CD4-positive, alpha-beta T cell treated with Interleukin-17A for 4 hours (primary cell): ENCODE results near the gene IL10.
"Not testable (repeated sequence)": the region's sequence is repeated elsewhere in the genome, so short reads cannot be mapped to it uniquely, and the experiment has no call there.

Experiments used
- DNase-seq: peaks from one replicate; pipeline ENCODE4 v3.0.0-alpha.2; 2020; ENCODE audit warnings: mixed read lengths

Gene IL10

DNA sequence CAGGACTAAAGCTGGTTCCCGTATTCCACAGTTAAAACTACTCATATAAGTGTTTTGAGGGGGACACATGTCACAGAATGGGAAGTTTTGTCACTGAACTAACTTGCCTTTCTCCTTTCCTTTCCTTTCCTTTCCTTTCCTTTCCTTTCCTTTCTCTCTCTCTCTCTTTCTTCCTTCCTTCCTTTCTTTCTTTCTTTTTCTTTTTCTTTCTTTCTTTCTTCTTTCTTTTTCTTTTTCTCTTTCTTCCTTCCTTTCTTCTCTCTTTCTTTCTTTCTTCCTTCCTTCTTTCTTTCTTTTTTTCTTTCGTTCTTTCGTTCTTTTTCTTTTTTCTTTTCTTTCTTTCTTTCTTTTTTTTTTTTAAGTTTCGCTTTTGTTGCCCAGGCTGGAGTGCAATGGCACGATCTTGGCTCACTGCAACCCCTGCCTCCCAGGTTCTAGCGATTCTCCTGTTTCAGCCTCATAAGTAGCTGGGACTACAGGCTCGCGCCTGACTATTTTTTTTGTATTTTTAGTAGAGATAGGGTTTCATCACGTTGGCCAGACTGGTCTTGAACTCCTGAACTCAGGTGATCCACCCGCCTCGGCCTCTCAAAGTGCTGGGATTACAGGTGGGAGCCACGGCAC is 9.4 kb downstream of the IL10 start:
- not testable (repeated sequence) for DNase-seq

DNA sequence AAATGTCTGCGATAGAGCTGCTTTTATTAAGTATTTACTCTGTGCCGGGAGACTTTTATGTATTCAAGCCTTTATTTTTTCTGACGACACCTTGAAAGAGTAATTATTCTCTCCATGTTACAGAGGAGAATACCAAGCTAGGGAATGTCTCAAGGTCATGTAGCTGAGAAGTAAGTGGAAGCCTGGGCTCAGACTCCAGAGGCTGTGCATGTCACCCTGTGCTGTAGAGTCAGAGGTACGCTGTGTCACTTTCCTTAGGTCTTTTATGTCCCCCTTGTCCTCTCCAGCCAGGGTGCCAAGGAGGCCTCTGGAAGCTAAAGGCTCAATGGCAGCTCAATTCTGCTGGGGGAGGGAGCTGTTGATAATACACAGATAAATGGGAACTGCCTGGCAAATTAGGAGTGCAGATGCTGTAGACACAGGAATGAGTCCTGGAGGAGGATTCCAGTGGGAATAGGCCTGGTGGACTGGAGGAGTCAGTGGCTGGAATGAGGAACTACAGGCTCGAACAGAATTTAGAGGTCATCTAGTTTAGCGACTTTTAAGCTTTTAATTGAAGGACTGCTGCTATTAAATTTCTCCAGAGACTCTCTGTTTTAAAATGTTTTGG is 11.0 kb downstream of the IL10 start:
- no peak for DNase-seq

GRCh38 chr1:206760590-206760989 is 11.7 kb downstream of the IL10 start:
- DNase-seq, result no peak

- DNase-seq, result peak; percentile 65
Measured at GRCh38 chr1:206757524-206758266, 14.6 kb downstream of the IL10 start.

DNA sequence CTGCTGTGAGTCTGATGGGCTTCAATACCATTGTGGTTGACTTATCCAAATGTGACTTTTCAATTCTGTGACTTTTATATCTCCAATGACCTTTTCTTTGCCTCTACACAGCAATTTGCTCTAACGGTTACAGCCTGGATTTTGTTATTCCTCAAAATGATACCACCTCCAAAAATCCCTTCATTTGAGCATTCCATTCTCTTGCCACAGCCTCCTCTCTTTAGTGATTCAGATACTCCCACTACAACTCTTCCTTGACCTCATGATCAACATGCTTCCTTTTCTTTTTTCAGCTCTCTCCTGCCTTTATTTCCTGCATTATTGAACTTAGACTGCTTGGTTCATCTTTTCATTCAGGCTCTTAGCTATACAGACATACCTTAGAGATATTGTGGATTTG is 18.3 kb downstream of the IL10 start:
- no peak for DNase-seq

- DNase-seq, result no peak
Measured at GRCh38 chr1:206753141-206753540, 19.2 kb downstream of the IL10 start.

DNA sequence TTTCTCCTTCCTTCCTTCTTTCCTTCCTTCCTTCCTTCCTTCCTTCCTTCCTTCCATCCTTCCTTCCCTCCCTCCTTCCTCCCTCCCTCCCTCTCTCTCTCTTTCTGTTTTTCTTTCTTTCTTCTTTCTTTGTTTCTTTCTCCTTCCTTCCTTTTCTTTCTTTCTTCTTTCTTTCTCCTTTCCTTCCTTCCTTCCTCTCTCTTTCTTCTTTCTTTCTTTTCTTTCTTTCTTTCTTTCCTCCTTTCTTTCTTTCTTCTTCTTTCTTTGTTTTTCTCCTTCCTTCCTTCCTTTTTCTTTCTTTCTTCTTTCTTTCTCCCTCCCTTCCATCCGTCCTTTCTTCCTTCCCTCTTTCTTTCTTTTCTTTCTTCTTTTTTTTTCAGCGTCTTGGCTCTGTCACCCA is 19.8 kb downstream of the IL10 start:
- DNase-seq, result no peak

DNA sequence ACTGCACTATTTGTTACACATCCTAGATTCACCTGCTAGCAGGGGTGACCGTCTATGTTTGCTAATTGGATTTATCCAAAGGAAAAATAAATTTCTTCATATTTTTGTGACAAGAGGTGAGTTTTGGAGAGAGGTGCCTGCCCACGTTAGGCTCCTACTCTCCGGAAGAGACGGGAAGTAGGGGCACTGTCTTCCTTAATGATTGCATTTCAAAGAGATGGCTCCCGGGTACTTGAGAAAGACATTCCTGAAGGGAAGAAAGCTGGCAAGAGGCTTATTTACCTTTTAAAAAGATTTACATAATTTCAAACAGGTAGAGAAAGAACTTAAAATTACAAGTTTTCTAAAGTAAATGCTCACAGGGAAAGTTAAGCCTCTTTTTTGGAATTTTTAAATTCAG is 20.4 kb downstream of the IL10 start:
- DNase-seq, result no peak

DNA sequence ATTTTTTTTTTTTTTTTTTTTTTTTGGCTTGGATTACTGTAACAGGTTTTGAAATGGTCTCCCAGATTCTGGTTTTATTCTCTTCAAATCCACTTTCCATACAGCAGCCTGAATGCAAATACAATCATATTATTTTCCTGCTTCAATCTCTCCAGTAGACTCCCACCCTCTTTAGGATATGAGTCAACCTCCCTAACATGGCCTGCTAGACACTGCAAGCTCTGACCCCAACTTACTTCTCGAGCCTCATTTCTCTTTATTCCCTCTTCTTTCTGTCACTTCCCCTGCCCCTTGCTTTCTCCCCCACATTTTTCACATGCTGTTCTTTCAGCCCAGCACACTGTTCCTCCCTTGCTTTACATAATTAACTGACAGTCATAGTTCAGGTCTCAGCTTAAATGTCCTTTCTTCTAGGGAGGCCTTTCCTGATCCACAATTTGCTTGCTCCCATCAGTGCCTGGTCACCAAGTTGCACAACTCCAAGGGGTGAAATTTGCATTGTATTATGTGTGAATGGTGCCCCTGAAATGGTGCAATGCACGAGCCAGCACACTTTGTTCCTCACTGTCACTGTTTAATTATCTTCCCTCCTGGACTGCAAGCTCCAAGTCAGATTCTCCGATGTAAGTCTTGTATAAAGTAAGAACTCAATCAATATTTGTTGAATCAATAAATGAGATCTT is 23.8 kb downstream of the IL10 start:
- DNase-seq, result no peak

- no peak for DNase-seq
Measured at GRCh38 chr1:206745301-206745700, 27.0 kb downstream of the IL10 start.

- peak; percentile 39 for DNase-seq
Measured at GRCh38 chr1:206744683-206745082, 27.6 kb downstream of the IL10 start.

DNA sequence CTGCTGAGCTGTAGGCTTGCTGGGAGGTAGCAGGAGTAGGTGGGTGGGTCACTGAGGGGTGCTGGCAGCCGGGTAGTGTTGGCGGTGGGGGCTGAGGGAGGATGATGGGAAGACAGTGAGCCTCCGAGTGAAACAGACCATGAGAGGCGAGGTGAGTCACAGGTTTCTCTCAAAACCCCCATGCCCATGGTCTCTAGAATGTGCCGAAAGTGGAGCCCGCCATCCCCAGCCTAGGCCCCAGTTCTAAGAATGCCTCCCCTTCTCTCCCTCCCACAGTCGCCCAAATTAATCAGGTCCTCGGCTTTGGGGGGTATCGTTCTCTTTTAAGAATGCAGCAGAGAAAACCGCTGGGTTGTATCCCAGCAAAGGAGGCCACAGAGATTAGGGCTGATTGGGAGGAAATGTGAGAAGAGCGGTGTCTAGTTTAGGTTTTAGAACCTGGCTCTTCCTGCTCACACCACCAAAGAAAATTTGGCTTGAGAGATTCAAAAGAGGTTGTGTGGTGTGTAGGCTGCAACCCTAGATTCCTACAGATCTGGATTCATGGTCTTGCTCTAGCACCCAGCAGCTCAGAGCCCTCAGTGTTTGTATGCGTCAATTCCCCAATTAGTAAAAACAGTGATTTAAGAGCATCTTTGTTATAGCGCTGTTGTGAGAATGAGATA is 29.4 kb downstream of the IL10 start:
- no peak for DNase-seq

DNA sequence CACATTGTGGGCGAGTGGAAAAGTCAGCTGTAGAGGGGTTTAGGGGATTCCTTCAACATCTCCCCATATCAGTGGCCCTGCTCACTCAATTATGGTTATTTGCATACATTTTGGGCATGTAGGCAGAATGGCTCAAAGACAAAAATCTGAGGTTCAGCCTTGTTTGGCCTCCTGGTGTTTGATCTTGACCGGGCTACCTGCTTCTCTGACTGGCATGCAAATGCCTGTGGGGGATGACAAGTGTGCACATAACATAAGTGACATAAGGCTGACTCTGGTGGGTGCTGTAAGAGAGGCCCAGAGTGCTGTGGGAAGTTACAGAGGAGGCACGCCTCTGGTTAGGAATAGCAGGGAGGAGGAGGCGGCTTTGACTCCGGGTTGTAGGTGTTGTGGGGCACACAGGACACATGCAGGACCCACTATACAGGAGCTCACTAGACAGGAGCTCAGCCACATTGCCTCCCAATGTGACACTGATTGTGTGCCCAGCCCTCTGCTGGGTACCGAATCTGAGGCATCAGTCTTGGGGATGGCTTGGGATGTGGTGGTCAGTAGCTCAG is 31.1 kb downstream of the IL10 start:
- no peak for DNase-seq

DNA sequence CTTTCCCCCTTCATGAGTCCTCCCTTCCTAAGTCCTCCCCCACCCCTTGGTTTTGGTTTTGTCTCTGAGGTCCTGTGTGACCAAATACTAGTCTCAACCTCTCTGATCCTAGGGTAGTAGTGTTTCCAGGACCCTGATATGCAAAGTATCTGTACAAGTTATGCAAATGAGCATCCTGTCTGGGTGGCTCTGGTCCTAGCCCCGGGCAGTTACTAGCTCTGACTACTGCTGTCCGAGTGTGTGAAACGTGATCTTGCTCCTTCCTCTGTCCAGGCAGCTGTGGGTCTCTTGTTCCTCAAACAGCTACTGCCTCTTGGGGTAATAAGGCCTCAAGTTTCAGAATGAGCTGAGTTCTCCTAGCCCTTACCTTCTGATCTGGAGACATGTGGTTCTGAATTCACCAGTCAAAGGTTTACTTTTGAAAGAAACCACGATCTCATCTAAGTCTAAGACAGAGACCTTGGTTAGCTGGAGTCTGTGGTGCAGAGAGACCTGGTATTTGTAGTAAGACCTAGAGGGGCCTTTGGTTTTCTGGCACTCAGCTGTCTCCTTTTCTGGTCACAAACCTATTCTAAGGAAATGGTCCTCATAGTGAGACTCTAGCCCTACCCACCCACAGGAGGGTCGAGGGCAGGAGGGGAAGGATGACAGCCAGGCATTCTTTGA is 32.8 kb downstream of the IL10 start:
- DNase-seq, result peak; percentile 29

DNA sequence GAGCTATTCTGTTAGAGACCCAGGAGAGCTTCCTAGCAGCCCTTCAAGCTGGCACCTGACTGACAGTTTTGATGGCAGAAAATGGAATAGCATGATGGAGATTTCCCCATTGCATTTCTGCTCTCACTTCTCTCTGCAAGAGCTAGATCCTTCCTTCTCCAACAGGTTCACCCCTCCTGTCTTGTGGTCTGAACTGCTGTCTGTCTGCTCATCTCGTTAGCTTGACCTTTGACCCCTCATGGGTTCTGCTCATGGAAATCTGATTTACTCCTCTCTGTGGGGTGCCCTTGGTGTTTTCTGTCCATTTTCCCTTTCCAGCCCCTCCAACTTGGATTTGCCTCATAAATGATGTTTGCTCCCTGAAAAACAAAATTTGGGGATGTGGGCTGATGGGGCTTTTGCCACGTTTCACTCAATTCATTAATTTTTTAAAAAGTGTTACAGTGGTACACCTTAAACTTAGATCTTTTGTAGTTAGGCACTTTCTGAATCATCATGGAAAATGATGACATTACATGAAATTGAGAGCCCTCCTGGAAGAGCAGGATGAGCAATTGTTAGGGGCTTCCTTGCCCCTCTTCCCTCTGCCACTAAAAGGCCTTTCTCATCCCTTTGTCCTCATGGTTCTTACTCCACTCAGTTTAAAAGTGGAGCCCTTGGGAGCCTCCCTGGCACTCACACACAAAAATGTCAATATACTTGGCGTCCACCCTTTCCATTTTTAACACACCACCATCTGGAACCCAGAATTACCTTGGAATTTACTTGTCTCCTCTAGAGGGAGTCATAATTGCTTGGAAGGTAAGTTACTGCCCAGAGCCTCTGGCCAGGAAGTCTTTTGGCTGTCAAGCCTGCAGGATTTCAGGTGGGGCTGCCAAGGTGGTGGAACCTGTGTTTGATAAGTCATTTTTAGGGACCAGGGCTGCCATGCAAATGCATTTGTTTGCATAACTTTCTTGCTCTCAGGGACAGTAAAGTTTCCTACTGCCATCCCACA is 33.6 kb downstream of the IL10 start:
- DNase-seq, result peak; percentile 31

GRCh38 chr1:206737729-206738201 is 34.5 kb downstream of the IL10 start:
- peak; percentile 42 for DNase-seq

DNA sequence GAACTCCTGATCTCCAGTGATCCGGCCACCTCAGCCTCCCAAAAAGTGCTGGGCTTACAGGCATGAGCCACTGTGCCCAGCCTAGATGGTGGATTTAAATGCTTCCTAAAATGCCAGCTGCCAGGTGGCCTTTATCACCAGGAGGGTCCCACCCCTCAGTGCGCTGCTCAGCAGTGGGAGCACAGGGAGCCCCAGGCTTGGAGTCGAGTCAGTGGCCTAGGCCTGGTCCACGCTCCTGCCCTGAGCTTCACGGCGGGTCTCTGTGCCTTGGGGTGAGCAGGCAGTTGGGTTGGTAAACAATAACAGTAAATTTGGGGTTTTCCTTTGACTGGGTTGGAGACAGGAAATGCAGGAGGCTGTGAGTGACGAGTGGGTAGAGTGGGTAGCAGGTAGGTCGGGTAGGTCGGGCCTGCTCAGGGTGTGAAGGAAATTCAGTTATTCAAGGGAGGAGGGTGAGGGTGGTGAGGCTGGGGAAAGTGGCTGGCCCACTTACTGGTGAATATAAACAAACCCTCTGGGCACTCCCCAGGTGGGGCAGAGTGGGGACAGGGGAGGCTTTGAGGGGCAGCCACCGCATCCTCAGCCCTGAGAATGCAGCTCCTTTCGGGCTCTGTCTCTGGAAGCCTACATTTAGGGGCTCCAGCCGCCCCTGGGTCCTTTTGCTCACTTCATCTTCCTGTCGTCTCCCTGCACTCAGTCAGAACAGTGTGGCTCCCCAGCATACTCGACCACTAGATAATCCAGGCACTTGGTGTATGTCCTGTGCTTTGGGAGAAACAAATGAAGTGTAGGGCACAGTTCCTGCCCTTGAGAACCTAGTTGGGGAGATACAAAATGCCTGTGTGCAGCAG is 35.2 kb downstream of the IL10 start:
- DNase-seq, result peak; percentile 67

DNA sequence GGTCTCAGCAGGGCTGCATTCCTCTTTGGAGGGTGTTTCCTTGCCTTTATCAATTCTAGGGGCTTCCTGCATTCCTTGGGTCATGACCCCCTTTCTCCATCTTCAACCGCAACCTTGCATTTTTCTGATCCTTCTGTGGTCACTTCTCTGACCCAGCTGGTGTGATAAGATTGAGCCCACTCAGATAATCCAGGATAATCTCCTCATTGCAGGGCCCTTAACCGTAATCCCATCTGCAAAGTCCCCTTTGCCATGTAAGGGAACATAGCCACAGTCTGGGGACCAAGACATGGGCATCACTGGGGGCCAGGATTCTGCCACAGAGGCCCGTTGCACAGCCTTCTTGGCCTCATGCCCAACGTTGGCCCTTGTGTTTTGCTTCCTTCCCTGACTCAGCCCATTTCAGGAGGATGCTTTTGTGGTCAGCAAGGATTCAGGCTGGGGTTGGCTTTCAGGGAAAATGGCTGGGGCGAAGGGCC is 36.7 kb downstream of the IL10 start:
- DNase-seq, result no peak

GRCh38 chr1:206734499-206735142 is 37.7 kb downstream of the IL10 start:
- peak; percentile 83 for DNase-seq
